Activated gamma-delta T cell treated with Interleukin-2 at 50 U/mL for 16 hours (primary cell): ENCODE data around the gene PITPNC1.
A peak's percentile ranks its signal among the peaks of the same experiment; 100 is the strongest.
"Not testable (repeated sequence)": the region's sequence is repeated elsewhere in the genome, so short reads cannot be mapped to it uniquely, and the experiment has no call there.

Experiments used
- DNase-seq: peaks from one replicate; pipeline ENCODE4 v3.0.0-alpha.2; 2020

PITPNC1 gene

GRCh38 chr17:67401598-67402504 lies 24.8 kb downstream of the PITPNC1 start:
- no peak for DNase-seq

DNA sequence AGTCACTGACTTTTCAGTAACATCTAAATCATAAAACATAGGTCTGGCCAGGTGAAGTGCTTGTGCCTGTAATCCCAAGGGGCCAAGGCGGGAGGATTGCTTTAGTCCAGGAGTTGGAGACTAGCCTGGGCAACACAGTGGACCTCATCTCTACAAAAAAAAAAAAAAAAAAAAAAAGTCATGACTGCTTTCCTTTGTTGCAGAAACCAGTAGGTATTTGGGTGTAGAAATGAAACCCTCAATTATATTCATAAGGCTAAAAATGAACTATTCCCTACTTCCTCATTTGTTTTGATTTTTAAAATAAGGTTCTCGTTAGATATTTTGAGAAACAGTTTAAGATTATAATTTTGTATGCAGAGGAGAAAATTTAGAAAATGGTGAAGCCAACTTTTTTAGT lies 26.0 kb downstream of the PITPNC1 start:
- no peak for DNase-seq

- DNase-seq = no peak
These were observed 26.4 kb downstream of the PITPNC1 start for GRCh38 chr17:67403483-67403882.

DNA sequence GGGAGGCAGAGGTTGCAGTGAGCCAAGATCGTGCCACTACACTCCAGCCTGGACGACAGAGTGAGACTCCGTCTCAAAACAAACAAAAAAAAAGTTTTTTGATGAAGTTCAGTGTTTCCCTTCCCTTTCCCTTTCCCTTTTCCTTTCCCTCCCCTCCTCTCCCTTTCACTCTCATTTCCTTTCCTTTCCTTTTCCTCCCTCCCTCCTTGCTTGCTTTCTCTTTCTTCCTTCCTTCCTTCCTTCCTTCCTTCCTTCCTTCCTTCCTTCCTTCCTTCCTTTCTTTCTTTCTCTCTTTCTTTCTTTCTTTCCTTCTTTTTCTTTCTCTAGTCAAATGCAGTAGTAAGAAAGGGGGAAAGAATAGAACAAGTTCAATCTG lies 31.4 kb downstream of the PITPNC1 start:
- not testable (repeated sequence) for DNase-seq

GRCh38 chr17:67411397-67411796 lies 34.3 kb downstream of the PITPNC1 start:
- DNase-seq = no peak

- DNase-seq = no peak
These were observed 35.0 kb downstream of the PITPNC1 start for GRCh38 chr17:67412032-67412431.

- DNase-seq = no peak
These were observed 35.9 kb downstream of the PITPNC1 start for GRCh38 chr17:67412941-67413340.

- DNase-seq = no peak
These were observed 36.3 kb downstream of the PITPNC1 start for GRCh38 chr17:67413388-67413787.

DNA sequence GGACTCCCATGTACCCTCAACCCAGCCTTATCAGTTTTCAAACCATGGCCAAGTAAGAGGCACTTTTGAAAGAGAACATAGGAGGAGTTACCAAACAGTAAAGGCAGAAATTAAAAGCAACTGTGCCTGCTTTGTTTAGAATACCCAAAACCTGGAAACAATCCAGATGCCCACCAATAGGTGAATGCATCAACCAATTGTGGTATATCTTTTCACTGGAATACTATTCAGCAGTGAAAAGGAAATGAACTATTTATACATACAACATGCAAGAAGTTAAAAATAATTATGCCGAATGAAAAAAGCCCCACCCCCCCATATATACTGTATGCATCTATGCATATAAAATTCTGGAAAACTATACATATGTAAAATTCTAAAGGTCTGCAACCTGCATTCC lies 37.0 kb downstream of the PITPNC1 start:
- DNase-seq = no peak

- DNase-seq = no peak
These were observed 37.5 kb downstream of the PITPNC1 start for GRCh38 chr17:67414559-67414958.

- DNase-seq = no peak
These were observed 38.2 kb downstream of the PITPNC1 start for GRCh38 chr17:67415291-67415690.

DNA sequence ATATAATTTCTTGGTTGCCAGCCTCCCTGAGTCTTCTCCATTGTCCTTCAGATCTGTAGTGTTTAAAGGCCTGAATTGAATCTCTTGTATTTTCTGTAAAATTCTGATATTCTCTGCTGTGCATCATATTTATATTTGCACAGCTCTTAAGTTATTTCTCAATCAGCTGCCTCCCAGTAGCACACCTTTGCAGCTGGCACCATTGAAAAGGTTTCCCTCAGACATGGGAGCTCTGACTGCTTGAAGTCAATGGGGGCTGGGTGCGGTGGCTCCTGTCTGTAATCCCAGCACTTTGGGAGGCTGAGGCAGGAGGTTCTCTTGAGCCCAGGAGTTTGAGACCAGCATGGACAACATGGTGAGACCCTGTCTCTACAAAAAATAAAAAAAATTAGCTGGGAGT lies 40.4 kb downstream of the PITPNC1 start:
- no peak for DNase-seq

- DNase-seq = no peak
These were observed 43.9 kb downstream of the PITPNC1 start for GRCh38 chr17:67420994-67421393.

DNA sequence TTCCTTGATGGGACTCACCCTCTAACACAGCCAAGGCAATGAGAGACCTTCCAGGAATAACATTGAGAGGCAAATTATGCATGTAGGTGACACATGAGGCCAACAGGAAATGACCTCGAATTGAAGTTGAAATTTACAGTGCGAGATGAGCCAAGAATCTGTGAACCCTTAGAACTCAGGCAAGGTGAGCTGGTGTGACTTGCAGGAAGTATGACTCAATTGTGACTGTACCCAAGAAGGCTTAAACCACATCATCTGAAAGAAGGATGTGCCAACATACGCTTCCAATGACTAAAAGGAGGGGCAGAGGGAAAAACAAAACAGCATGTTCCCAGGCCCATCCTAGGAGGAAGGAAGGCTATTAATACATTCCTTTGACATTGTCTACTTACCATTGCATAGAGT lies 44.8 kb downstream of the PITPNC1 start:
- peak; percentile 58 for DNase-seq

GRCh38 chr17:67422296-67422695 lies 45.2 kb downstream of the PITPNC1 start:
- DNase-seq = peak; percentile 33

DNA sequence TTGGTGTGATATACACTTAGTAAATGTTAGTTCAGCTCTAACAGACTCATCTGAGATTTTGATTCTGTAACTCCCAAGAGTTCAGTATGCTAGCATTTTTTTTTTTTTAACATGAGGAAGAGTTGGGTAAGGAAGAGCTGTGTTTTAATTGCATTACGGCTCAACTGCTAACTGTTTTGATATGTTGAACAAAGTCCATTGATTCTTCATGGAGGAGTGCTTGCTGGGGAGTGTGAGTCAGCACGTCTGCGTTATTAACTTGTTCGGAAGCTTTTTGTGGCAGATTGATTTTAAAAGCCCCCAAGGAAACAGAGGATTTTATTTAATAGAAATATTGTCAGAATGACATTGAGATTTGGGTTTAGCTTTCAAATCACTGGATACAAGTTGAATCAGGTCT lies 45.8 kb downstream of the PITPNC1 start:
- DNase-seq = no peak

GRCh38 chr17:67425571-67426160 lies 48.6 kb downstream of the PITPNC1 start:
- DNase-seq = no peak

DNA sequence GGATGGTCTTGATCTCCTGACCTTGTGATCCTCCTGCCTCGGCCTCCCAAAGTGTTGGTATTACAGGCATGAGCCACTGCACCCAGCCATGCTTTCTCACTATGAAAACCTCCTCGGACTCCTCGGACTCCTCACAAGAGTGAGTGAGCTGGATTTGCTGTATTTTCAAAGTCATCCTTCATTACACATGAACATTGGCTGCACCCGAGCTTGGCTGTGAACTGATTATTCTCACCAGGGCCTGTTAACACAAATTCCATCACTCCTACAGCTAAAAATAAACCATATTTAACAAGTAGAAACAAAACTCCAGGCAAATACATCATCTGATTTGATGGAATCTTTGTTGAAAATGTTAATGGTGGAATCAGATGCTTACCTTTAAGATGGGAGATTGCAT lies 50.3 kb downstream of the PITPNC1 start:
- DNase-seq = no peak

- DNase-seq = not testable (repeated sequence)
These were observed 53.4 kb downstream of the PITPNC1 start for GRCh38 chr17:67430515-67430914.

DNA sequence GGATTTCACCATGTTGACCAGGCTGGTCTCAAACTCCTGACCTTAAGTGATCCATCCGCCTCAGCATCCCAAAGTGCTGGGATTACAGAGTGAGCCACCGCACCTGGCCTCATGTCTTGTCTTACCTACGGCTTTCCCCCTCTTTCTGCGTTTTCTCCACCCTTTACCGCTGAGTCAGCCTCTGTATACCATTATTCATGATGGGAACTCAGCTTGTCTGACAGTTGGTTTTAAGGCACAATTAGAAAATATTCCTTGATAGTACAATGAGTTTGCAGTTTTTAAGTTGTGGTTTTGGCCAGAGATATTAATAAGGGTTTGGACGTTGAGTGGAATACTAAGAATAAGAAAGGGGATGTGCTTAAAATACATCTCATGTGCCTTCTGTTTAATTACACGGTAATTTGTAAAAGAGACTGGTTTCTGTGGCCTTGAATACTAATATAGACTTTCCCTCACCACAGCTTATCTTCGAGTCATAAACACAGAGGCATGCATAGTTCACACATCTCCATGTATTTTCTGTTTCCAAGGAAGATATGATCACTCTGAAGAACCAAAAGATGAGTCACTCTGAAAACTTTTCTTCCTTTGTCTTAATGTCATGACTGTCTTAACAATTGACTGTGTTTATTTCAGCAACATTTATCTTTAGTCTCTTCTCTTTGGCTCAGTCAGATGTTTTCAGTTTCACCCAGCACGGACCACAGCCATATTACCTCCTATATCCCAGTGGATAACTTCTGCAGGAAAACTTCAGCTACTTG lies 54.4 kb downstream of the PITPNC1 start:
- DNase-seq = no peak

- no peak for DNase-seq
These were observed 56.3 kb downstream of the PITPNC1 start for GRCh38 chr17:67433248-67433924.

DNA sequence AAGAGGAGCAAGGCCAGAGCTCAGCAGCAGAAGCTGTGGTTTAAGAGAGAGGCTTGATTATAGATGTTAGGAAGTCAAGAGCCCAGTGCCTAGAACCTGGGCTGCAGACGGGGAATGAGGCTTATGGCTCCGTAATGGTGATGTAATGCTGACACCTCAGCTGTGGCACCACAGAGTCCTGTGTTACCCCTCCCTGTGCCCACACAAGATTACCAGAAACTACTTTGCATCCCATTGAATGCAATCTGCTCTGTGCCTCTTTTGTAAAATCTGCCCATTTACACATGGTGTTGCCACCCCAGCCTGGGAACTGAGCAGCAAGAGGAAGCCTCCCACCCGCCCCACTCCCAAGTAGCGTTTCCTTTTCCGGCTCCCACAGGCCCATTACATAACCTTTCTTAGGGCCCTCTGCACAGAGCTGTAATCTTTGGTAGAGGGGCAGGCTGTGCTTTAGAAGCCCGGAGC lies 57.0 kb downstream of the PITPNC1 start:
- peak; percentile 52 for DNase-seq

DNA sequence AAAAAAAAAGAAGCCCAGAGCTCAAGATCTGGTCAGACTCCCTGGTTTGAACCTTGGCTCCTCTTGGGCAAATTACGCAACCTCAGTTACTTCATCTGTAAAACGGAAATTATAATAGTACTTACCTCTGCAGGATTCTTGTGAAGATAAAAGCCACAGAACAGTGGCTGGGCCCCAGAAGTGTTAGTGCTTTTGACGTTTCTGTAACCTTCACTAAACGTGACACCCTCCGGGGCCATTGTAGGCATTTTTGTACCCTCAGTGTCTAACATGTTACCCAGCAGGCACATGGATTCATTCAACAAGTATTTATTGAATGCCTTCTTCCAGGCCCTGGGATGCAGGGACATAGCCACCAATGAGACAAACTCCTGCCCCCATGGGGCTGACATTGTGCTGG lies 58.0 kb downstream of the PITPNC1 start:
- peak; percentile 63 for DNase-seq
